Parathyroid adenoma (tissue), 2 donors: ENCODE measurements around the gene PKIG.

Experiments
- H2AFZ ChIP-seq: fragments of 300-600 bp; sonication (generic); one replicate; pipeline ENCODE4 v1.7.0; 2017; ENCODE audit warnings: antibody characterized with exemption, mild to moderate bottlenecking
- H3K27ac ChIP-seq: fragments of 300-600 bp; sonication (generic); one replicate; pipeline ENCODE4 v1.7.0; 2017
- H3K27me3 ChIP-seq: fragments of 300-600 bp; sonication (generic); one replicate; pipeline ENCODE4 v1.7.0; 2017; ENCODE audit warnings: low read length; ENCODE audit not compliant: control insufficient read depth, insufficient read depth
- H3K36me3 ChIP-seq: fragments of 300-600 bp; sonication (generic); one replicate; pipeline ENCODE4 v1.7.0; 2017; ENCODE audit warnings: low read length; ENCODE audit not compliant: control insufficient read depth, insufficient read depth
- H3K4me1 ChIP-seq: fragments of 300-600 bp; sonication (generic); one replicate; pipeline ENCODE4 v1.7.0; 2017; ENCODE audit warnings: control low read depth
- H3K4me2 ChIP-seq: fragments of 300-600 bp; sonication (generic); one replicate; pipeline ENCODE4 v1.7.0; 2017; ENCODE audit warnings: low read length
- H3K4me3 ChIP-seq: fragments of 300-600 bp; sonication (generic); one replicate; pipeline ENCODE4 v1.7.0; 2017; ENCODE audit warnings: low read depth, low read length
- H3K79me2 ChIP-seq: fragments of 300-600 bp; sonication (generic); one replicate; pipeline ENCODE4 v1.7.0; 2017; ENCODE audit warnings: control low read depth
- H3K9ac ChIP-seq: fragments of 300-600 bp; sonication (generic); one replicate; pipeline ENCODE4 v1.7.0; 2017; ENCODE audit warnings: mild to moderate bottlenecking
- H3K9me3 ChIP-seq: fragments of 300-600 bp; sonication (generic); one replicate; pipeline ENCODE4 v1.7.0; 2017; ENCODE audit warnings: low read length; ENCODE audit not compliant: control insufficient read depth
- TF ChIP-seq, protein P1 (sequence below): fragments of 300-600 bp; sonication (generic); IDR thresholded peaks from one replicate; pipeline ENCODE4 v1.7.0; 2017; ENCODE audit warnings: antibody characterized with exemption, mild to moderate bottlenecking
- donor health status: primary hyperparathyroidism.

Gene PKIG

DNA sequence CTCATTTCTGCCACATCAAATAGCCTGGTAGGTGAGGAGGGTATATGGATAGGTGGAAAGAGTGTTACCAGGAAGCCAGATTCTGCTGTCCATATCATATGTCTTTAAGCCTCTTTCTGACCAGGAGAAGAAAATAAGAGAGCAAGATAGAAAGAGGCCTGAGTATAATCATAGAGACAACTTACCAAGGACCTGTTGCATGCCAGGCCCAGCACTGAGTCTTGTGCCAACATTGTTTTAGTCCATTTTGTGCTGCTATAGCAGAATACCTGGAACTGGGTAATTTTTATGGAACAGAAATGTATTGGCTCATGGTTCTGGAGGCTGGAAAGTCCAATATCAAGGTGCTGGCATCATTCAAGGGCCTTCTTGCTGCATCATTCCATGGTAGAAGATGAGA, 76.4 kb downstream of the PKIG start:
- TF ChIP-seq, protein P1, sequence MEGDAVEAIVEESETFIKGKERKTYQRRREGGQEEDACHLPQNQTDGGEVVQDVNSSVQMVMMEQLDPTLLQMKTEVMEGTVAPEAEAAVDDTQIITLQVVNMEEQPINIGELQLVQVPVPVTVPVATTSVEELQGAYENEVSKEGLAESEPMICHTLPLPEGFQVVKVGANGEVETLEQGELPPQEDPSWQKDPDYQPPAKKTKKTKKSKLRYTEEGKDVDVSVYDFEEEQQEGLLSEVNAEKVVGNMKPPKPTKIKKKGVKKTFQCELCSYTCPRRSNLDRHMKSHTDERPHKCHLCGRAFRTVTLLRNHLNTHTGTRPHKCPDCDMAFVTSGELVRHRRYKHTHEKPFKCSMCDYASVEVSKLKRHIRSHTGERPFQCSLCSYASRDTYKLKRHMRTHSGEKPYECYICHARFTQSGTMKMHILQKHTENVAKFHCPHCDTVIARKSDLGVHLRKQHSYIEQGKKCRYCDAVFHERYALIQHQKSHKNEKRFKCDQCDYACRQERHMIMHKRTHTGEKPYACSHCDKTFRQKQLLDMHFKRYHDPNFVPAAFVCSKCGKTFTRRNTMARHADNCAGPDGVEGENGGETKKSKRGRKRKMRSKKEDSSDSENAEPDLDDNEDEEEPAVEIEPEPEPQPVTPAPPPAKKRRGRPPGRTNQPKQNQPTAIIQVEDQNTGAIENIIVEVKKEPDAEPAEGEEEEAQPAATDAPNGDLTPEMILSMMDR: no peak
- Histone ChIP-seq H3K9ac (no peak overlapping the region), H3K4me2 (no peak overlapping the region), H3K36me3 (no peaks in the 10 kb centered on the region), H3K27ac (no peak overlapping the region), H2AFZ (no peak overlapping the region), H3K4me1 (no peaks in the 10 kb centered on the region), H3K4me3 (no peak overlapping the region), H3K9me3 (no peaks in the 10 kb centered on the region), H3K79me2 (no peaks in the 10 kb centered on the region), H3K27me3 (no peaks in the 10 kb centered on the region)

DNA sequence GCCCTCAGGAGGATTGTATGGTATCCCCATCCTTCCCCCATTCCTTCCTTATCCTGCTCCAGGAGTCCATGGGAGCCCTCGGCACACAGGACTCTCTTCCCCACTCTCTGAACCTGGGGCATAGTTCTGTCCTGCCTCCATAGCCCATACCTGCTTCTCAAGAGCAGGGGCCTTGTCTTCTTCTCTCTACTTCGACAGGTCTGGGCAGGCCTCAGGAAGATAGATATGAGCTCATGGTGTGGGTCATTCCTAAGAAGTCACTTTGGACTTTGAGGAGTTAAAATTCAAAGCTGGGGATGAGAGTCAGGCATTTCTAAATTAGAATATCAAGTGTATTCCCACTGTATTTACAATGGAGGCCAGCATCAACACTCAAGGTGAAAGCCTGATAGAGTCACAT, 77.6 kb downstream of the PKIG start:
- H3K4me3 ChIP-seq: no peak overlapping the region
- no peaks in the 10 kb centered on the region for H3K36me3 ChIP-seq
- no peaks in the 10 kb centered on the region for H3K9me3 ChIP-seq
- H3K27ac ChIP-seq: no peak overlapping the region
- no peak overlapping the region for H2AFZ ChIP-seq
- TF ChIP-seq, protein P1: no peak
- H3K27me3 ChIP-seq: no peaks in the 10 kb centered on the region
- H3K4me1 ChIP-seq: no peaks in the 10 kb centered on the region
- H3K9ac ChIP-seq: no peak overlapping the region
- H3K79me2 ChIP-seq: no peaks in the 10 kb centered on the region
- no peak overlapping the region for H3K4me2 ChIP-seq

DNA sequence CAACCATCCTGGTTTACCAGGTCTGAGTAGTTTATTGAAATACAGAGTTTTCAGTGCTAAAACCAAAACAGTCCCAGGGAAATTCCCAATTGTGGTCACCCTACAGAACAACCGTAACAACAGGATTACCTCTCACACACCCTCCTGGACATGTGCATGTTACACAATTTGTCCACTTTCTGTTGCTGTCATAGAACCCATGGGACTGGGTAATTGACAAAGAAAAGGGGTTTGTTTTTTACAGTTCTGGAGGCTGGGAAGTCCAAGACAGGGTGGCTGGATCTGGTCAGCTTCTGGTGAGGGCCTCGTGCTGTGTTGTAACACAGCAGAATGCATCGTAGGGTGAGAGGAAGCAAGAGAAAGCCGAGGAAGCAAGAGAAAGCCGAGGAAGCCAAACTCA, 78.2 kb downstream of the PKIG start:
- no peaks in the 10 kb centered on the region for H3K27me3 ChIP-seq
- H3K4me2 ChIP-seq: no peak overlapping the region
- H3K4me3 ChIP-seq: no peak overlapping the region
- no peaks in the 10 kb centered on the region for H3K36me3 ChIP-seq
- no peak overlapping the region for H2AFZ ChIP-seq
- H3K4me1 ChIP-seq: no peaks in the 10 kb centered on the region
- H3K9ac ChIP-seq: no peak overlapping the region
- no peaks in the 10 kb centered on the region for H3K79me2 ChIP-seq
- no peak overlapping the region for H3K27ac ChIP-seq
- no peaks in the 10 kb centered on the region for H3K9me3 ChIP-seq
- TF ChIP-seq, protein P1: no peak

DNA sequence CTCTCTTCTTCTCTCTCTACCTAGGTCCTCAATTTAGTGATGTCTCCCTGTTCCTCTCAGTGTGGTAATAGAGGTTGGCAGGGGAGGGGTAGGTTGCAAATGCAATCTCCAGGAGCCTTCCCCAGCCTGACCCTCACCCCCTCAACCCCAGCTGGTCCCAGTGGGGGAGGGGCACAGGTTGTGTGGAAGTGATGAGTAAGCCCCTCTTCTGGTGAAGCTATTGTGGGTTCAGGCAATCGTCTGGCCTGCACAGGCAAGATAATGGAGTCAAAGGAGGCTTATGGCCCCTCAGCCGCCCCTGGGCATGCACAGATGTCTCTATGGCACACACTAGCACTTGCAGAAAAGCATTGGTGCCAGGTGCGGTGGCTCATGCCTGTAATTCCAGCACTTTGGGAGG, 79.9 kb downstream of the PKIG start:
- TF ChIP-seq, protein P1: no peak

DNA sequence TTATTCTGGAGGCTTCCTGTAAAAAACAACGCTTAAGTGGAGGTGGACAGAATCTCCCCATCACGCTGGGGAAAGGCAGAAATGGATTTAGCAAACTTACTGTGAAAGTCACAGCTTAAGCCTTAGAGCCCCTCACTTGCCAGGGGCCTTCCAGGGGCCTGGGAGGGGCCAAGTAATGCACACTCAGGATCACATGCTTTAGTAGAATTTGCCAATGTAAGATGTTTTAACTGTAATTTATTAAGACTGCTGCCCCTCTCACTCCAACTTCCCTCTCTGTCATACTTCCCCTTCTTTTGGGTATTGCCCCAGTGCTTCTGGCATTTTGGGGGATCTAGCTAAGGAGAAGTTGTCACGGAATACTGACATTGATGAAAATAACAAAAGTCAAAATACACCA, 81.8 kb downstream of the PKIG start:
- H3K27ac ChIP-seq: no peak overlapping the region

More for the DNA sequence above, 79.9 kb downstream of the PKIG start:
- H3K4me1 ChIP-seq: no peaks in the 10 kb centered on the region
- H3K9me3 ChIP-seq: no peaks in the 10 kb centered on the region
- H3K27me3 ChIP-seq: no peaks in the 10 kb centered on the region
- H2AFZ ChIP-seq: no peak overlapping the region
- H3K4me3 ChIP-seq: no peak overlapping the region
- H3K36me3 ChIP-seq: no peaks in the 10 kb centered on the region
- no peak overlapping the region for H3K9ac ChIP-seq
- no peak overlapping the region for H3K27ac ChIP-seq
- H3K4me2 ChIP-seq: no peak overlapping the region
- H3K79me2 ChIP-seq: no peaks in the 10 kb centered on the region

More for the DNA sequence above, 81.8 kb downstream of the PKIG start:
- no peak overlapping the region for H3K4me3 ChIP-seq
- H3K4me2 ChIP-seq: no peak overlapping the region
- H3K79me2 ChIP-seq: no peaks in the 10 kb centered on the region
- H2AFZ ChIP-seq: no peak overlapping the region
- no peaks in the 10 kb centered on the region for H3K4me1 ChIP-seq
- no peaks in the 10 kb centered on the region for H3K27me3 ChIP-seq
- TF ChIP-seq, protein P1: no peak
- H3K9me3 ChIP-seq: no peaks in the 10 kb centered on the region
- H3K9ac ChIP-seq: no peak overlapping the region
- H3K36me3 ChIP-seq: no peaks in the 10 kb centered on the region
